ENCODE measurements around the gene TMEM54. TPM values are rescaled to one million over a fixed set of nuclear protein-coding genes. Genes with fewer than 3 reads are reported as not detected.

The TMEM54 gene
- total and polyA plus RNA-seq, 2 of the 13 experiments (the other 11 are each of a cell fraction or from before 2014, with no cell fraction given), result 2.5 to 2.9 TPM

DNA sequence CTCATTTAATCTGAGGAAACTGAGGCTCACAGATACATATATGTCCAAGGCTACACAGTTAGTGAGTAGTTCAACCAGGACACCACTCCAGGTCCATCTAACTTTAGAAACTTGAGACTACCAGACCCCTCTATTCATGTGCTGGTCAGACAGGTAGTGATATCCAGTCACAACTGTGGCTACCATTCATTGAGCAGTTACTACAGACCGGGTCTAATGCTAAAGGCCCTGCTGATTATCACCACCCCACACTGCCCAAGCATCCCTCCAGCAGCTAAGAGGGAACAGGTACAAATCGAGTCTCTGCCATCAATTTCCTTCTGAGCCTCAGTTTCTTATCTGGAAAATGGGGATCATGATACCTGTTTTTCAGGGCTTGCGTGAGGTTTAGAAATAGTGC is 9.6 kb downstream of the TMEM54 start:
- Histone ChIP-seq H3K36me3 (replicated peaks in 1 of 2; ENCODE audit: control insufficient read depth in 1 of 2, insufficient read depth in 2 of 2, low read length in 2 of 2) (no peaks in the 10 kb centered on the region), H3K4me3 (replicated peaks in 1 of 3; ENCODE audit: insufficient read depth in 1 of 3, low read depth in 2 of 3, low read length in 3 of 3) (no peak overlapping the region), H3K27me3 (ENCODE audit: control insufficient read depth in 1 of 2, insufficient read depth in 2 of 2, low read length in 2 of 2) (peaks cover 7 to 62% of the 10 kb centered on the region in 2 experiments; a peak in 3 of 5 replicates), H3K4me1 (ENCODE audit: insufficient read depth, low read length) (no peaks in the 10 kb centered on the region), H3K4me2 (ENCODE audit: low read depth, low read length) (no peak overlapping the region), H3K79me2 (ENCODE audit: insufficient read depth, low read length) (no peaks in the 10 kb centered on the region), H3K9ac (ENCODE audit: insufficient read depth, low read depth, low read length) (no peak overlapping the region), H4K20me1 (ENCODE audit: insufficient read depth, low read length) (0 out of 2 replicates have a peak, but pooled peaks cover 2% of the 10 kb centered on the region), H3K9me3 (ENCODE audit: low read length) (no peaks in the 10 kb centered on the region), H2AFZ (ENCODE audit: low read length) (no peak overlapping the region), H3K27ac (ENCODE audit: extremely low read length, insufficient read depth, low read length) (no peak overlapping the region)
- ATAC-seq (no peak), DNase-seq (ENCODE audit: low spot score) (no peak), FAIRE-seq (no peak)
- in situ Hi-C loops (cut with HindIII; ENCODE audit: extremely low pct_ligation_motif_present, low pct_unique_long_range_greater_than_20kb) (no loop called here), intact Hi-C loops (cut with micrococcal nuclease; ENCODE audit: unreplicated experiment) (no loop called here)
- no TSS peak for BruUV-seq (replicated peaks)
- CTCF ChIA-PET (ENCODE audit: low intra/inter-chr PET ratio, low total read pairs), result no interaction called here
- WGBS (ENCODE audit: low lambda C conversion rate), result 33% methylated on average over 3 of the region's 3 CpGs
- POLR2A ChIA-PET, result no interaction called here
- TF ChIP-seq HNF4A (CRISPR knock-in tag; IDR thresholded peaks at IDR 0.05) (no peak), ZNF282 (IDR thresholded peaks at IDR 0.05; ENCODE audit: partially characterized antibody) (no peak), ZNF772 (CRISPR knock-in tag; IDR thresholded peaks at IDR 0.05) (no peak), PHF21A (CRISPR knock-in tag; IDR thresholded peaks at IDR 0.05) (no peak), SP4 (CRISPR knock-in tag; IDR thresholded peaks at IDR 0.05) (no peak), ZSCAN9 (CRISPR knock-in tag; IDR thresholded peaks at IDR 0.05; ENCODE audit: borderline replicate concordance) (no peak), CCAR2 (optimal IDR thresholded peaks at IDR 0.05; ENCODE audit: low read depth, low read length) (no peak)
- TF ChIP-seq, protein P1, sequence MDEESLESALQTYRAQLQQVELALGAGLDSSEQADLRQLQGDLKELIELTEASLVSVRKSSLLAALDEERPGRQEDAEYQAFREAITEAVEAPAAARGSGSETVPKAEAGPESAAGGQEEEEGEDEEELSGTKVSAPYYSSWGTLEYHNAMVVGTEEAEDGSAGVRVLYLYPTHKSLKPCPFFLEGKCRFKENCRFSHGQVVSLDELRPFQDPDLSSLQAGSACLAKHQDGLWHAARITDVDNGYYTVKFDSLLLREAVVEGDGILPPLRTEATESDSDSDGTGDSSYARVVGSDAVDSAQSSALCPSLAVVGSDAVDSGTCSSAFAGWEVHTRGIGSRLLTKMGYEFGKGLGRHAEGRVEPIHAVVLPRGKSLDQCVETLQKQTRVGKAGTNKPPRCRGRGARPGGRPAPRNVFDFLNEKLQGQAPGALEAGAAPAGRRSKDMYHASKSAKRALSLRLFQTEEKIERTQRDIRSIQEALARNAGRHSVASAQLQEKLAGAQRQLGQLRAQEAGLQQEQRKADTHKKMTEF (CRISPR knock-in tag; IDR thresholded peaks at IDR 0.05), result no peak

DNA sequence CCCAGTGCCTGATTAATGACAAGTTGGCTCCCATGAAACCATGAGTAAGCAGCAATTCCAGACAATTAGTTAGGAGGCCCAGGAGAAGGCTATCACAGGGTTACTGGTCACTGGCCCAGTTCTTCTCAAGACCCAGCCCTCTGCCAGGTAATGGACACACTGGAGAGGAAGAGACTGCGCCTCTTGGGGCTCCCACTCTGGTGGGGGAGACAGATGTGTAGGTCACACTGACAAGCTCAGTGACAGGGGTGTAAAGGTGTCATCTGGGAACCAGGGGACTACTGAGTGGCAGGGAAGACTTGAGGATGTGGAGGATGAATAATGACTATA is 10.0 kb downstream of the TMEM54 start:
- POLR2A ChIA-PET, result no interaction called here
- BruUV-seq (replicated peaks), result no TSS peak
- TF ChIP-seq, protein P2, sequence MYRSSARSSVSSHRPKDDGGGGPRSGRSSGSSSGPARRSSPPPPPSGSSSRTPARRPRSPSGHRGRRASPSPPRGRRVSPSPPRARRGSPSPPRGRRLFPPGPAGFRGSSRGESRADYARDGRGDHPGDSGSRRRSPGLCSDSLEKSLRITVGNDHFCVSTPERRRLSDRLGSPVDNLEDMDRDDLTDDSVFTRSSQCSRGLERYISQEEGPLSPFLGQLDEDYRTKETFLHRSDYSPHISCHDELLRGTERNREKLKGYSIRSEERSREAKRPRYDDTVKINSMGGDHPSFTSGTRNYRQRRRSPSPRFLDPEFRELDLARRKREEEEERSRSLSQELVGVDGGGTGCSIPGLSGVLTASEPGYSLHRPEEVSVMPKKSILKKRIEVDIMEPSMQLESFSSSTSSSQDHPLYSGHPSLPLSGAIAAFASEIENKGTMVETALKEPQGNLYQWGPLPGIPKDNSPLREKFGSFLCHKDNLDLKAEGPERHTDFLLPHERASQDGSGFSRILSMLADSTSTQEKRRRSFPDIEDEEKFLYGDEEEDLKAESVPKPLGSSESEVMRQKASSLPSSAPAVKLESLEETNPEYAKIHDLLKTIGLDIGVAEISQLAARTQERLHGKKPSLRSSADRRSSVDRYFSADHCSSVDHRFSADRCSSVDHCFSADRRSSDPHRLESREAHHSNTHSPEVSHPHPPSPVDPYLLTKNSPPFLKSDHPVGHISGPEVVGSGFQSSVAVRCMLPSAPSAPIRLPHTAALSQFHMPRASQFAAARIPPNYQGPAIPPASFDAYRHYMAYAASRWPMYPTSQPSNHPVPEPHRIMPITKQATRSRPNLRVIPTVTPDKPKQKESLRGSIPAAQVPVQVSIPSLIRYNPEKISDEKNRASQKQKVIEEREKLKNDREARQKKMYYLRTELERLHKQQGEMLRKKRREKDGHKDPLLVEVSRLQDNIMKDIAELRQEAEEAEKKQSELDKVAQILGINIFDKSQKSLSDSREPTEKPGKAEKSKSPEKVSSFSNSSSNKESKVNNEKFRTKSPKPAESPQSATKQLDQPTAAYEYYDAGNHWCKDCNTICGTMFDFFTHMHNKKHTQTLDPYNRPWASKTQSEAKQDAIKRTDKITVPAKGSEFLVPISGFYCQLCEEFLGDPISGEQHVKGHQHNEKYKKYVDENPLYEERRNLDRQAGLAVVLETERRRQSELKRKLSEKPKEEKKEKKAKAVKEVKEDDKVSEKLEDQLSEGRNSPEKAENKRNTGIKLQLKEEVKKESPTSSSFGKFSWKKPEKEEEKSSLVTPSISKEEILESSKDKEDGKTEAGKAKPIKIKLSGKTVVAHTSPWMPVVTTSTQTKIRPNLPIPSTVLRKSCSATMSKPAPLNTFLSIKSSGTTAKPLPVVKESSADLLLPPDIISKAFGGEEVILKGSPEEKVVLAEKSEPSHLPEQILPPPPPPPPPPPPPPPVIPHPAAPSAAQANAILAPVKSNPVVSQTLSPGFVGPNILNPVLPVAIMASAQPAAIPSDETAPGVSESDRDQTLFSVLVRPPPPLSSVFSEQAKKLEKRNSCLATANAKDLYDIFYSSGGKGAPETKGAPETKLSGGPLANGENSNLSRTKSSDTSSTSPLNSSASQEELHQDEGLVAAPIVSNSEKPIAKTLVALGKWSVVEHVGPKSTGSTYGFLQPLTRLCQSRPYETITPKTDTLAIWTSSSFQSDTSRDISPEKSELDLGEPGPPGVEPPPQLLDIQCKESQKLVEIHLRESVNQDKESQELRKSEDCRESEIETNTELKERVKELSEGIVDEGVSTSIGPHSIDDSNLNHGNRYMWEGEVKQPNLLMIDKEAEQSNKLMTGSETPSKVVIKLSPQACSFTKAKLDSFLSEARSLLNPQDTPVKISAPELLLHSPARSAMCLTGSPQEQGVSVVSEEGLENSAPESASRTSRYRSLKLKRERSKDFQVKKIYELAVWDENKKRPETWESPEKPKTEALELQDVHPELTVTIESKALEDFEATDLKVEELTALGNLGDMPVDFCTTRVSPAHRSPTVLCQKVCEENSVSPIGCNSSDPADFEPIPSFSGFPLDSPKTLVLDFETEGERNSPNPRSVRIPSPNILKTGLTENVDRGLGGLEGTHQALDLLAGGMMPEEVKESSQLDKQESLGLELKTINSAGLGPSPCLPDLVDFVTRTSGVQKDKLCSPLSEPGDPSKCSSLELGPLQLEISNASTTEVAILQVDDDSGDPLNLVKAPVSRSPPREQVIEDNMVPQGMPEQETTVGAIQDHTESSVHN (CRISPR knock-in tag; IDR thresholded peaks at IDR 0.05), result no peak

More for the DNA sequence above, 10.0 kb downstream of the TMEM54 start:
- Histone ChIP-seq H3K9ac (ENCODE audit: insufficient read depth, low read depth, low read length) (no peak overlapping the region), H3K36me3 (replicated peaks in 1 of 2; ENCODE audit: control insufficient read depth in 1 of 2, insufficient read depth in 2 of 2, low read length in 2 of 2) (no peaks in the 10 kb centered on the region), H2AFZ (ENCODE audit: low read length) (no peak overlapping the region), H3K4me1 (ENCODE audit: insufficient read depth, low read length) (no peaks in the 10 kb centered on the region), H4K20me1 (ENCODE audit: insufficient read depth, low read length) (0 out of 2 replicates have a peak, but pooled peaks cover 2% of the 10 kb centered on the region), H3K4me3 (replicated peaks in 1 of 3; ENCODE audit: insufficient read depth in 1 of 3, low read depth in 2 of 3, low read length in 3 of 3) (no peak overlapping the region), H3K27ac (ENCODE audit: extremely low read length, insufficient read depth, low read length) (no peak overlapping the region), H3K79me2 (ENCODE audit: insufficient read depth, low read length) (no peaks in the 10 kb centered on the region), H3K4me2 (ENCODE audit: low read depth, low read length) (no peak overlapping the region), H3K9me3 (ENCODE audit: low read length) (no peaks in the 10 kb centered on the region), H3K27me3 (ENCODE audit: control insufficient read depth in 1 of 2, insufficient read depth in 2 of 2, low read length in 2 of 2) (peaks cover 7 to 58% of the 10 kb centered on the region in 2 experiments; a peak in 3 of 5 replicates)
- no peak for FAIRE-seq
- intact Hi-C loops (cut with micrococcal nuclease; ENCODE audit: unreplicated experiment) (no loop called here), in situ Hi-C loops (cut with HindIII; ENCODE audit: extremely low pct_ligation_motif_present, low pct_unique_long_range_greater_than_20kb) (no loop called here)
- WGBS (ENCODE audit: low lambda C conversion rate), result 0% methylated on average over 1 of the region's 1 CpG
- no peak for DNase-seq (ENCODE audit: low spot score)
- ATAC-seq, result no peak
- CTCF ChIA-PET (ENCODE audit: low intra/inter-chr PET ratio, low total read pairs), result no interaction called here
